Ovary (tissue), 1 donor: ENCODE measurements around the gene SHF.

Experiments
- EP300 ChIP-seq: sonication (generic); formaldehyde crosslinking; IDR thresholded peaks from one replicate; pipeline ENCODE4 v1.6.1; 2017; ENCODE audit warnings: antibody characterized with exemption
- POLR2A ChIP-seq: fragments of 450-650 bp; IDR thresholded peaks from one replicate; pipeline ENCODE4 v1.6.1; 2017; ENCODE audit warnings: antibody characterized with exemption, mild to moderate bottlenecking, moderate library complexity

GRCh38 chr15:45182996-45183395, 4.8 kb downstream of the SHF start:
- TF ChIP-seq POLR2A (no peak), EP300 (no peak)
